Prostate gland (tissue), 2 donors: ENCODE data around the gene GORASP1. TPM values are rescaled to one million over a fixed set of nuclear protein-coding genes. Genes with fewer than 3 reads are reported as not detected.
A peak's percentile ranks its signal among the peaks of the same experiment; 100 is the strongest.

ENCODE experiments used
- DNase-seq: peaks from one replicate; pipeline ENCODE4 v3.0.0-alpha.2; 2019; ENCODE audit warnings: low spot score
- H3K27ac ChIP-seq, 2 donors: fragments of 200-600 bp; sonication (generic); 2 replicates each; pipeline ENCODE4 v1.5.1; 2017 to 2019
- H3K27me3 ChIP-seq: fragments of 200-600 bp; sonication (generic); replicated peaks from 2 replicates; pipeline ENCODE4 v1.5.1; 2019; ENCODE audit not compliant: insufficient read depth
- H3K36me3 ChIP-seq, 2 donors: fragments of 200-600 bp; sonication (generic); 1 replicate in 1 of 2; 2 replicates in 1 of 2; pipeline versions ENCODE4 v1.5.1 to v1.8.1; 2017 to 2019
- H3K4me1 ChIP-seq: fragments of 200-600 bp; sonication (generic); replicated peaks from 2 replicates; pipeline ENCODE4 v1.5.1; 2019
- H3K4me3 ChIP-seq, 2 donors: fragments of 200-600 bp; sonication (generic); 2 replicates each; pipeline ENCODE4 v1.5.1; 2017 to 2019
- H3K9me3 ChIP-seq: fragments of 200-600 bp; sonication (generic); 2 replicates; pipeline ENCODE4 v1.5.1; 2017
- CTCF ChIP-seq, 4 experiments: fragments of 200-600 bp in 2 of 4; fragments of 450-650 bp in 2 of 4; sonication (generic) in 2 of 4; IDR thresholded peaks; 1 replicate in 3 of 4; 2 replicates in 1 of 4; pipeline ENCODE4 v1.5.1; 2016 to 2019; ENCODE audit warnings: antibody characterized with exemption in 4 of 4, mild to moderate bottlenecking in 2 of 4, moderate library complexity in 2 of 4
- POLR2A ChIP-seq: fragments of 450-650 bp; IDR thresholded peaks from one replicate; pipeline ENCODE4 v1.6.1; 2016; ENCODE audit warnings: antibody characterized with exemption, mild to moderate bottlenecking
- POLR2AphosphoS5 ChIP-seq: sonication (generic); formaldehyde crosslinking; IDR thresholded peaks from one replicate; pipeline ENCODE4 v1.6.1; 2017; ENCODE audit warnings: antibody characterized with exemption
- WGBS: methylation state at CpG from one replicate; pipeline ENCODE4 v1.1.5; 2018; 5-methylcytosine and 5-hydroxymethylcytosine counted together
- intact Hi-C: fragments of 100-400 bp; cut with DNase I; formaldehyde crosslinking; loops from one replicate; pipeline ENCODE4 v1.14.2; 2022
- total RNA-seq, 2 donors: library from RNA; depleted of rRNA; stranded (reverse); fragments of >200 nt; gene quantifications; one replicate each; pipeline ENCODE4 v1.1.0, GENCODE V29; 2016

Gene GORASP1
- total RNA-seq, 2 donors from 2014 or later = 76.5 to 104 TPM

- WGBS = 89% methylated on average over 8 of the region's 8 CpGs
- H3K9me3 ChIP-seq = no peaks in the 10 kb centered on the region
Observed at GRCh38 chr3:39098473-39099000, 8.9 kb downstream of the GORASP1 start.

GRCh38 chr3:39097716-39098472 lies 9.5 kb downstream of the GORASP1 start:
- 82% methylated on average over 8 of the region's 8 CpGs for WGBS
- intact Hi-C loops = no loop called here
- TF ChIP-seq POLR2A = no peak
- no peak for TF ChIP-seq POLR2AphosphoS5
- no peak for TF ChIP-seq CTCF (IDR thresholded peaks at IDR 0.05)
- no peaks in the 10 kb centered on the region for H3K9me3 ChIP-seq
- no peaks in the 10 kb centered on the region for H3K27me3 ChIP-seq
- no peak for DNase-seq
- H3K4me1 ChIP-seq = peaks cover 4% of the 10 kb centered on the region
- peaks cover 0 to 16% of the 10 kb centered on the region in 2 donors for H3K36me3 ChIP-seq
- no peak overlapping the region for H3K27ac ChIP-seq
- no peak overlapping the region for H3K4me3 ChIP-seq

More at GRCh38 chr3:39098473-39099000, 8.9 kb downstream of the GORASP1 start:
- no peak overlapping the region for H3K4me3 ChIP-seq
- H3K27ac ChIP-seq = no peak overlapping the region
- DNase-seq = no peak
- peaks cover 0 to 16% of the 10 kb centered on the region in 2 donors for H3K36me3 ChIP-seq
- TF ChIP-seq CTCF (IDR thresholded peaks at IDR 0.05) (no peak), POLR2AphosphoS5 (no peak), POLR2A (no peak)
- H3K4me1 ChIP-seq = peaks cover 4% of the 10 kb centered on the region
- H3K27me3 ChIP-seq = no peaks in the 10 kb centered on the region
- intact Hi-C loops = no loop called here

- DNase-seq = no peak
Observed at GRCh38 chr3:39096775-39097174, 10.7 kb downstream of the GORASP1 start.

GRCh38 chr3:39095778-39096177 lies 11.6 kb downstream of the GORASP1 start:
- Histone ChIP-seq H3K4me1 (peaks cover 4% of the 10 kb centered on the region), H3K9me3 (no peaks in the 10 kb centered on the region), H3K27ac (no peak overlapping the region), H3K36me3 (peaks cover 0 to 16% of the 10 kb centered on the region in 2 donors), H3K4me3 (no peak overlapping the region), H3K27me3 (no peaks in the 10 kb centered on the region)
- DNase-seq = no peak
- no peak for TF ChIP-seq POLR2A
- no peak for TF ChIP-seq POLR2AphosphoS5
- TF ChIP-seq CTCF (IDR thresholded peaks at IDR 0.05) = no peak
- WGBS = 64% methylated on average over 3 of the region's 3 CpGs
- intact Hi-C loops = no loop called here

More at GRCh38 chr3:39096775-39097174, 10.7 kb downstream of the GORASP1 start:
- Histone ChIP-seq H3K27me3 (no peaks in the 10 kb centered on the region), H3K9me3 (no peaks in the 10 kb centered on the region), H3K4me3 (no peak overlapping the region), H3K4me1 (peaks cover 4% of the 10 kb centered on the region), H3K27ac (peak overlapping the region in 1 of 2 donors; percentile 9), H3K36me3 (peaks cover 0 to 16% of the 10 kb centered on the region in 2 donors)
- 25% methylated on average over 3 of the region's 3 CpGs for WGBS
- TF ChIP-seq POLR2AphosphoS5 = no peak
- TF ChIP-seq POLR2A = no peak
- no peak for TF ChIP-seq CTCF (IDR thresholded peaks at IDR 0.05)
- intact Hi-C loops = no loop called here
